Mesendoderm (in vitro differentiated cells): Measurements from ENCODE around the gene ETV3L.
A peak's percentile ranks its signal among the peaks of the same experiment; 100 is the strongest.

Source experiments
- DNase-seq: peaks from one replicate; pipeline ENCODE4 v3.0.0; 2013
- H2AK5ac ChIP-seq: 2 replicates; pipeline ENCODE4 v1.6.1; 2013; ENCODE audit warnings: low read length, inconsistent platforms
- H2BK120ac ChIP-seq: 2 replicates; pipeline ENCODE4 v1.6.1; 2013; ENCODE audit warnings: low read depth, mild to moderate bottlenecking, low read length, moderate library complexity, mixed read lengths
- H2BK15ac ChIP-seq: replicated peaks from 2 replicates; pipeline ENCODE4 v1.6.1; 2013; ENCODE audit warnings: low read depth, mild to moderate bottlenecking, moderate library complexity
- H2BK5ac ChIP-seq: 2 replicates; pipeline ENCODE4 v1.6.1; 2013; ENCODE audit warnings: low read length, inconsistent platforms
- H3K18ac ChIP-seq: 2 replicates; pipeline ENCODE4 v1.6.1; 2013; ENCODE audit warnings: mild to moderate bottlenecking, low read length, mixed read lengths
- H3K23ac ChIP-seq: one replicate; pipeline ENCODE4 v1.6.1; 2013; ENCODE audit warnings: low read length
- H3K27ac ChIP-seq: 2 replicates; pipeline ENCODE4 v1.5.1; 2013; ENCODE audit warnings: low read depth, mild to moderate bottlenecking, inconsistent platforms, low read length, moderate library complexity
- H3K27me3 ChIP-seq: 2 replicates; pipeline ENCODE4 v1.6.1; 2013; ENCODE audit warnings: low read length, control low read depth, mild to moderate bottlenecking, inconsistent platforms; ENCODE audit not compliant: insufficient read depth, poor library complexity
- H3K36me3 ChIP-seq: 2 replicates; pipeline ENCODE4 v1.6.1; 2013; ENCODE audit warnings: low read length, inconsistent platforms; ENCODE audit not compliant: control insufficient read depth, insufficient read depth
- H3K4ac ChIP-seq: one replicate; pipeline ENCODE4 v1.6.1; 2013; ENCODE audit warnings: low read depth, mild to moderate bottlenecking, low read length, moderate library complexity
- H3K4me1 ChIP-seq: 2 replicates; pipeline ENCODE4 v1.6.1; 2013; ENCODE audit warnings: low read depth, low read length, inconsistent platforms; ENCODE audit not compliant: control insufficient read depth
- H3K4me2 ChIP-seq: 2 replicates; pipeline ENCODE4 v1.6.1; 2013; ENCODE audit warnings: low read length
- H3K4me3 ChIP-seq: 2 replicates; pipeline ENCODE4 v1.5.1; 2013; ENCODE audit warnings: mild to moderate bottlenecking, low read length
- H3K56ac ChIP-seq: one replicate; pipeline ENCODE4 v1.6.1; 2013; ENCODE audit warnings: low read length
- H3K79me1 ChIP-seq: 2 replicates; pipeline ENCODE4 v1.6.1; 2013; ENCODE audit warnings: low read length, inconsistent platforms
- H3K79me2 ChIP-seq: 2 replicates; pipeline ENCODE4 v1.6.1; 2013; ENCODE audit warnings: mild to moderate bottlenecking, low read length; ENCODE audit not compliant: control insufficient read depth, insufficient read depth
- H3K9ac ChIP-seq: 2 replicates; pipeline ENCODE4 v1.6.1; 2013; ENCODE audit warnings: low read length, inconsistent platforms
- H4K5ac ChIP-seq: one replicate; pipeline ENCODE4 v1.6.1; 2013; ENCODE audit warnings: low read length
- H4K8ac ChIP-seq: one replicate; pipeline ENCODE4 v1.6.1; 2013; ENCODE audit warnings: low read depth, mild to moderate bottlenecking, control low read depth, low read length, moderate library complexity
- whole genome bisulfite sequencing: extraction: QIAGEN DNeasy Blood & Tissue Kit; methylation state at CpG from one replicate; pipeline ENCODE4 v1.1.7; 2013; ENCODE audit warnings: low lambda C conversion rate, missing lambda C conversion rate; ENCODE audit not compliant: insufficient coverage; ENCODE audit errors: extremely low coverage; 5-methylcytosine and 5-hydroxymethylcytosine counted together

Gene ETV3L

GRCh38 chr1:157095551-157095950 is 4.1 kb downstream of the ETV3L start:
- Histone ChIP-seq H2BK5ac (no peak overlapping the region), H3K18ac (no peak overlapping the region), H2BK120ac (no peak overlapping the region), H2AK5ac (no peak overlapping the region), H3K4me2 (no peak overlapping the region), H3K27ac (no peak overlapping the region), H3K79me2 (no peaks in the 10 kb centered on the region), H4K8ac (no peak overlapping the region), H3K23ac (no peak overlapping the region), H3K4me1 (no peaks in the 10 kb centered on the region), H3K56ac (no peak overlapping the region), H3K27me3 (no peaks in the 10 kb centered on the region), H3K4me3 (no peak overlapping the region), H2BK15ac (no peak overlapping the region), H3K9ac (no peak overlapping the region), H3K4ac (no peak overlapping the region), H3K36me3 (no peaks in the 10 kb centered on the region), H4K5ac (no peak overlapping the region), H3K79me1 (no peaks in the 10 kb centered on the region)
- no peak for DNase-seq
- no CpG with 5 or more reads among the region's 2 CpGs for WGBS

GRCh38 chr1:157095091-157095490 is 4.5 kb downstream of the ETV3L start:
- H3K27me3 ChIP-seq = no peaks in the 10 kb centered on the region
- H3K36me3 ChIP-seq = no peaks in the 10 kb centered on the region
- H2BK5ac ChIP-seq = no peak overlapping the region
- no peak overlapping the region for H2BK120ac ChIP-seq
- no peak for DNase-seq
- H3K56ac ChIP-seq = no peak overlapping the region
- no peak overlapping the region for H3K9ac ChIP-seq
- no peak overlapping the region for H4K8ac ChIP-seq
- H3K4me3 ChIP-seq = no peak overlapping the region
- H3K4me2 ChIP-seq = no peak overlapping the region
- H2AK5ac ChIP-seq = no peak overlapping the region
- WGBS = no CpG with 5 or more reads among the region's 4 CpGs
- H2BK15ac ChIP-seq = no peak overlapping the region
- no peaks in the 10 kb centered on the region for H3K79me1 ChIP-seq
- H3K27ac ChIP-seq = no peak overlapping the region
- H3K79me2 ChIP-seq = no peaks in the 10 kb centered on the region
- H3K4me1 ChIP-seq = no peaks in the 10 kb centered on the region
- no peak overlapping the region for H4K5ac ChIP-seq
- no peak overlapping the region for H3K23ac ChIP-seq
- no peak overlapping the region for H3K4ac ChIP-seq
- H3K18ac ChIP-seq = no peak overlapping the region

- Histone ChIP-seq H4K8ac (no peak overlapping the region), H3K4ac (no peak overlapping the region), H3K56ac (no peak overlapping the region), H2BK120ac (no peak overlapping the region), H3K18ac (peak overlapping the region; percentile 2), H3K4me1 (no peaks in the 10 kb centered on the region), H3K9ac (no peak overlapping the region), H3K27ac (no peak overlapping the region), H2BK5ac (no peak overlapping the region), H3K4me2 (no peak overlapping the region), H3K4me3 (no peak overlapping the region), H4K5ac (no peak overlapping the region), H2BK15ac (no peak overlapping the region), H3K79me2 (no peaks in the 10 kb centered on the region), H3K27me3 (no peaks in the 10 kb centered on the region), H3K23ac (no peak overlapping the region), H3K79me1 (no peaks in the 10 kb centered on the region), H3K36me3 (no peaks in the 10 kb centered on the region), H2AK5ac (no peak overlapping the region)
- WGBS = no CpG with 5 or more reads among the region's 8 CpGs
- DNase-seq = no peak
Observed at GRCh38 chr1:157092831-157093230, 6.8 kb downstream of the ETV3L start.

- no peak for DNase-seq
- Histone ChIP-seq H3K9ac (no peak overlapping the region), H3K4me2 (no peak overlapping the region), H2AK5ac (no peak overlapping the region), H3K36me3 (no peaks in the 10 kb centered on the region), H3K4me1 (no peaks in the 10 kb centered on the region), H3K79me2 (no peaks in the 10 kb centered on the region), H3K4ac (no peak overlapping the region), H3K27ac (no peak overlapping the region), H4K8ac (no peak overlapping the region), H3K4me3 (no peak overlapping the region), H2BK5ac (no peak overlapping the region), H3K23ac (no peak overlapping the region), H4K5ac (no peak overlapping the region), H3K18ac (no peak overlapping the region), H3K56ac (no peak overlapping the region), H2BK120ac (no peak overlapping the region), H3K79me1 (no peaks in the 10 kb centered on the region), H3K27me3 (no peaks in the 10 kb centered on the region), H2BK15ac (no peak overlapping the region)
- WGBS = no CpG with 5 or more reads among the region's 4 CpGs
Observed at GRCh38 chr1:157091668-157092273, 7.8 kb downstream of the ETV3L start.

- Histone ChIP-seq H3K79me2 (no peaks in the 10 kb centered on the region), H3K4me1 (no peaks in the 10 kb centered on the region), H2BK5ac (no peak overlapping the region), H3K23ac (no peak overlapping the region), H3K27me3 (no peaks in the 10 kb centered on the region), H2BK15ac (no peak overlapping the region), H4K8ac (no peak overlapping the region), H2AK5ac (no peak overlapping the region), H4K5ac (no peak overlapping the region), H3K18ac (no peak overlapping the region), H3K4me2 (no peak overlapping the region), H3K4ac (no peak overlapping the region), H2BK120ac (no peak overlapping the region), H3K56ac (no peak overlapping the region), H3K36me3 (no peaks in the 10 kb centered on the region), H3K27ac (no peak overlapping the region), H3K9ac (no peak overlapping the region), H3K4me3 (no peak overlapping the region), H3K79me1 (no peaks in the 10 kb centered on the region)
- no CpG with 5 or more reads among the region's 4 CpGs for WGBS
- DNase-seq = no peak
Observed at GRCh38 chr1:157091186-157091585, 8.4 kb downstream of the ETV3L start.

GRCh38 chr1:157090771-157091170 is 8.8 kb downstream of the ETV3L start:
- H3K27ac ChIP-seq = no peak overlapping the region
- H2AK5ac ChIP-seq = no peak overlapping the region
- no CpG with 5 or more reads among the region's 3 CpGs for WGBS

More at GRCh38 chr1:157090771-157091170, 8.8 kb downstream of the ETV3L start:
- no peak overlapping the region for H3K4me3 ChIP-seq
- no peak overlapping the region for H3K56ac ChIP-seq
- H3K4ac ChIP-seq = peak overlapping the region; percentile 5
- H3K79me1 ChIP-seq = no peaks in the 10 kb centered on the region
- no peak overlapping the region for H2BK5ac ChIP-seq
- H3K23ac ChIP-seq = no peak overlapping the region
- no peaks in the 10 kb centered on the region for H3K27me3 ChIP-seq
- H4K8ac ChIP-seq = no peak overlapping the region
- no peak for DNase-seq
- no peak overlapping the region for H3K18ac ChIP-seq
- H3K36me3 ChIP-seq = no peaks in the 10 kb centered on the region
- no peak overlapping the region for H3K4me2 ChIP-seq
- no peak overlapping the region for H2BK120ac ChIP-seq
- no peaks in the 10 kb centered on the region for H3K4me1 ChIP-seq
- H3K9ac ChIP-seq = no peak overlapping the region
- no peak overlapping the region for H4K5ac ChIP-seq
- H2BK15ac ChIP-seq = no peak overlapping the region
- no peaks in the 10 kb centered on the region for H3K79me2 ChIP-seq
